Measurements from ENCODE around the gene EZH2.

Gene EZH2

GRCh38 chr7:148802101-148802493 is 82.0 kb downstream of the EZH2 start:
- ATAC-seq, result no peak
- TF ChIP-seq TCF4 (CRISPR knock-in tag; IDR thresholded peaks at IDR 0.05; ENCODE audit: borderline replicate concordance) (no peak), OSR1 (CRISPR knock-in tag; IDR thresholded peaks at IDR 0.05) (no peak), ARNTL (CRISPR knock-in tag; IDR thresholded peaks at IDR 0.05; ENCODE audit: borderline replicate concordance, low read depth) (no peak), ZFP3 (CRISPR knock-in tag; IDR thresholded peaks at IDR 0.05) (no peak), SNAI2 (CRISPR knock-in tag; IDR thresholded peaks at IDR 0.05) (no peak), ESRRG (CRISPR knock-in tag; IDR thresholded peaks at IDR 0.05) (no peak), ISL1 (CRISPR knock-in tag; IDR thresholded peaks at IDR 0.05) (no peak), TOX (CRISPR knock-in tag; IDR thresholded peaks at IDR 0.05; ENCODE audit: borderline replicate concordance) (no peak), ZNF565 (CRISPR knock-in tag; conservative IDR thresholded peaks at IDR 0.05; ENCODE audit: low read depth) (no peak), BACH2 (CRISPR knock-in tag; IDR thresholded peaks at IDR 0.05; ENCODE audit: borderline replicate concordance) (no peak), RARB (CRISPR knock-in tag; IDR thresholded peaks at IDR 0.05) (no peak), CSRNP3 (CRISPR knock-in tag; IDR thresholded peaks at IDR 0.05) (no peak), ZNF70 (CRISPR knock-in tag; IDR thresholded peaks at IDR 0.05) (no peak), TSHZ2 (CRISPR knock-in tag; IDR thresholded peaks at IDR 0.05) (no peak), CSDC2 (CRISPR knock-in tag; IDR thresholded peaks at IDR 0.05) (no peak), POU6F1 (CRISPR knock-in tag; IDR thresholded peaks at IDR 0.05; ENCODE audit: borderline replicate concordance, low read depth) (no peak), CREB5 (CRISPR knock-in tag; IDR thresholded peaks at IDR 0.05; ENCODE audit: low read depth) (no peak), ZFP30 (CRISPR knock-in tag; IDR thresholded peaks at IDR 0.05) (no peak), ZNF8 (CRISPR knock-in tag; IDR thresholded peaks at IDR 0.05) (no peak), GLIS3 (CRISPR knock-in tag; IDR thresholded peaks at IDR 0.05) (no peak)

- no peak for TF ChIP-seq CREB5 (CRISPR knock-in tag; IDR thresholded peaks at IDR 0.05; ENCODE audit: low read depth)
- no peak for TF ChIP-seq ZC3H10 (CRISPR knock-in tag; IDR thresholded peaks at IDR 0.05)
- no peak for TF ChIP-seq ARNTL (CRISPR knock-in tag; IDR thresholded peaks at IDR 0.05; ENCODE audit: borderline replicate concordance, low read depth)
- TF ChIP-seq ZNF565 (CRISPR knock-in tag; conservative IDR thresholded peaks at IDR 0.05; ENCODE audit: low read depth), result no peak
- no peak for TF ChIP-seq ISL1 (CRISPR knock-in tag; IDR thresholded peaks at IDR 0.05)
- no peak for TF ChIP-seq CSRNP3 (CRISPR knock-in tag; IDR thresholded peaks at IDR 0.05)
- TF ChIP-seq POU6F1 (CRISPR knock-in tag; IDR thresholded peaks at IDR 0.05; ENCODE audit: borderline replicate concordance, low read depth), result no peak
- no peak for TF ChIP-seq TCF4 (CRISPR knock-in tag; IDR thresholded peaks at IDR 0.05; ENCODE audit: borderline replicate concordance)
- no peak for TF ChIP-seq TOX (CRISPR knock-in tag; IDR thresholded peaks at IDR 0.05; ENCODE audit: borderline replicate concordance)
- no peak for TF ChIP-seq CSDC2 (CRISPR knock-in tag; IDR thresholded peaks at IDR 0.05)
- TF ChIP-seq ZFP30 (CRISPR knock-in tag; IDR thresholded peaks at IDR 0.05), result no peak
- no peak for TF ChIP-seq SNAI2 (CRISPR knock-in tag; IDR thresholded peaks at IDR 0.05)
- no peak for TF ChIP-seq TSHZ2 (CRISPR knock-in tag; IDR thresholded peaks at IDR 0.05)
- ATAC-seq, result no peak
Measured at GRCh38 chr7:148800677-148801076, 83.4 kb downstream of the EZH2 start.

Measured in SK-N-SH treated with all-trans-retinoic acid at 6 μM for 48 hours (cell line).